Measurements from ENCODE around the gene DAND5. TPM values are rescaled to one million over a fixed set of nuclear protein-coding genes. Genes with fewer than 3 reads are reported as not detected.

Gene DAND5
- total and polyA plus RNA-seq, 9 of the 15 experiments (the other 6 are each of a cell fraction or from before 2014, with no cell fraction given), result 0.22 to 0.83 (median 0.60) TPM

DNA sequence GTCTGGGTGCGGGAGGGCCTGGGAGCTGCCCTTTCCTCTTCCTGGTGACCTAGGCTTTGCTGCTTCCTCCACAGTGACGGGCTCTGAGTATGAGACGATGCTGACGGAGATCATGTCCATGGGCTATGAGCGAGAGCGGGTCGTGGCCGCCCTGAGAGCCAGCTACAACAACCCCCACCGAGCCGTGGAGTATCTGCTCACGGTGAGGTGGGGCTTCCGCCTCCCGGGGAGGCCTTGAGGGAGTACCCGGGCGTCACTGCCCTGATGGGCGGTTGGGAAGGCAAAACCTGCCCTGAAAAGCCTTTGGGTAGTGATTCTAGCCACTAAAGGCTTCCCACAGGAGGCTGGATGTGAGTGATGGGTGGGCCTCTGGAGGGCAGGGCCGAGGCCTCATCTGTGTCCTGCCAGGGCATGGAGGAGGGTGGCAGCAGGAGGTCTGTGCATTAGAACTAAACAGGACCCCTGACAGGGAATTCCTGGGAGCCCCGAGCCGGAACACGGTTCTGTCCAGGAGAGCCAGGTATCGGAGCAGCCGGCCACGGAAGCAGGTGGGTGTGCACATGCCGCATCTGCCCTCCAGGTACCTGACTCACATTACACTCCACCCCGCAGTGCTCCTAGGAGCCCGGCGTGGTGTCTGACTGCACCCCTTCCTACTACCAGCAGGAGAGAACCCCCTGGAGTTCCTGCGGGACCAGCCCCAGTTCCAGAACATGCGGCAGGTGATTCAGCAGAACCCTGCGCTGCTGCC lies 20.6 kb upstream of the DAND5 start:
- BruUV-seq (replicated peaks), result no TSS peak
- H3K4me1 ChIP-seq (replicated peaks in 1 of 2; ENCODE audit: control insufficient read depth in 2 of 2, insufficient read depth in 2 of 2, low read length in 2 of 2), result peaks cover 11 to 32% of the 10 kb centered on the region in 2 experiments; a peak in 4 of 5 replicates
- WGBS (ENCODE audit: insufficient coverage, low coverage, missing lambda C conversion rate), result 97% methylated on average over 28 of the region's 30 CpGs
- in situ Hi-C loops (cut with MboI) (no loop called here), intact Hi-C loops (cut with micrococcal nuclease) (no loop called here)
- peaks cover 5% of the 10 kb centered on the region for H3K9me1 ChIP-seq (ENCODE audit: control insufficient read depth, insufficient read depth, low read length)
- H3K27me3 ChIP-seq (ENCODE audit: control insufficient read depth in 2 of 2, insufficient read depth in 2 of 2, low read length in 2 of 2), result no peaks in the 10 kb centered on the region
- H3K9me3 ChIP-seq (replicated peaks; ENCODE audit: control insufficient read depth, insufficient read depth, low read depth, low read length), result no peaks in the 10 kb centered on the region
- H3K79me2 ChIP-seq (ENCODE audit: control insufficient read depth, insufficient read depth, low read length), result peaks cover 48% of the 10 kb centered on the region
- peak; percentile 68 for TF ChIP-seq RBFOX2 (IDR thresholded peaks at IDR 0.05; ENCODE audit: low read depth, low read length)
- no peak for TF ChIP-seq RCOR1 (IDR thresholded peaks at IDR 0.05; ENCODE audit: borderline replicate concordance in 1 of 2, low read depth in 2 of 2, low read length in 2 of 2)
- TF ChIP-seq GATAD2A (IDR thresholded peaks at IDR 0.05), result no peak
- TF ChIP-seq POLR2G (IDR thresholded peaks at IDR 0.05; ENCODE audit: low read depth, low read length), result peak; percentile 49; the same call in 1 of the 2 replicates
- no peak for TF ChIP-seq RFX1 (IDR thresholded peaks at IDR 0.05)
- TF ChIP-seq BRF1 (IDR thresholded peaks at IDR 0.05; ENCODE audit: borderline replicate concordance, extremely low read depth, insufficient read length), result no peak
- DNase-seq (ENCODE audit: extremely low read depth in 1 of 4, low spot score in 3 of 4) (no peak), FAIRE-seq (no peak), ATAC-seq (no peak)
- H4K20me1 ChIP-seq (replicated peaks; ENCODE audit: control insufficient read depth, insufficient read depth, low read length), result no peaks in the 10 kb centered on the region; the same call in 1 of the 2 replicates
- no peak overlapping the region for H2AFZ ChIP-seq (ENCODE audit: low read depth, low read length)
- H3K4me2 ChIP-seq (ENCODE audit: insufficient read depth, low read length), result no peak overlapping the region
- H3K9ac ChIP-seq (ENCODE audit: insufficient read depth in 1 of 2, low read depth in 2 of 2, low read length in 2 of 2), result peak overlapping the region in 1 of 2 experiments; percentile 53; a peak in 2 of 4 replicates
- CTCF ChIA-PET (ENCODE audit: low intra/inter-chr PET ratio), result no interaction called here
- POLR2A ChIA-PET, result interaction anchor here (1.0 to 2.3 kb wide), 5 partner anchors 7 to 145 kb away, joined by 3 to 14 read pairs (median 4); partner anchors contain the start of genes CALR and GADD45GIP1
- no peak overlapping the region for H3K27ac ChIP-seq (ENCODE audit: extremely low read depth, low read depth, low read length)
- peaks cover 77% of the 10 kb centered on the region for H3K36me3 ChIP-seq (ENCODE audit: control insufficient read depth, insufficient read depth, low read length)
- H3K4me3 ChIP-seq, result no peak overlapping the region

Data from K562 (cell line).